CD4-positive, CD25-positive, alpha-beta regulatory T cell (primary cell): ENCODE measurements around the gene DUSP28. TPM values are rescaled to one million over a fixed set of nuclear protein-coding genes. Genes with fewer than 3 reads are reported as not detected.

Source experiments
- ATAC-seq, 2 donors: fragments of 150-1000 bp; cut with Tn5 transposase; one replicate each; pipeline ENCODE4 v1.10.0; 2021; ENCODE audit warnings: low read depth in 2 of 2, moderate number of reproducible peaks in 2 of 2, moderate library complexity in 1 of 2
- DNase-seq, 3 donors: peaks; one replicate each; pipeline versions ENCODE4 v3.0.0 to v3.0.0-alpha.2; 2012 to 2022; ENCODE audit warnings: mixed read lengths in 1 of 3
- H3K27ac ChIP-seq: one replicate; pipeline ENCODE4 v1.7.0; 2013; ENCODE audit warnings: mild to moderate bottlenecking, low read length; ENCODE audit not compliant: insufficient read depth, poor library complexity, severe bottlenecking
- H3K27me3 ChIP-seq: one replicate; pipeline ENCODE4 v1.7.0; 2013; ENCODE audit warnings: low read length; ENCODE audit not compliant: control insufficient read depth, insufficient read depth
- H3K36me3 ChIP-seq: one replicate; pipeline ENCODE4 v1.7.0; 2013; ENCODE audit warnings: mild to moderate bottlenecking, low read length, moderate library complexity; ENCODE audit not compliant: control insufficient read depth, insufficient read depth
- H3K4me1 ChIP-seq: 2 replicates; pipeline ENCODE4 v1.7.0; 2013; ENCODE audit warnings: mild to moderate bottlenecking, low read length; ENCODE audit not compliant: insufficient read depth, control insufficient read depth, poor library complexity, severe bottlenecking
- H3K4me3 ChIP-seq: one replicate; pipeline ENCODE4 v1.7.0; 2013; ENCODE audit warnings: low read depth, mild to moderate bottlenecking, low read length, moderate library complexity
- H3K9me3 ChIP-seq, 2 experiments: 1 replicate in 1 of 2; 2 replicates in 1 of 2; pipeline ENCODE4 v1.7.0; 2013; ENCODE audit warnings: low read length in 2 of 2, mild to moderate bottlenecking in 1 of 2, moderate library complexity in 1 of 2; ENCODE audit not compliant: control insufficient read depth in 2 of 2
- H3K27ac Mint-ChIP-seq, 3 donors: one replicate each; pipeline ENCODE4 v1.8.0; 2020 to 2022; ENCODE audit warnings: mild to moderate bottlenecking in 3 of 3, mixed read lengths in 3 of 3, moderate library complexity in 2 of 3
- H3K27me3 Mint-ChIP-seq: one replicate; pipeline ENCODE4 v1.8.0; 2022; ENCODE audit warnings: mild to moderate bottlenecking, mixed read lengths
- H3K36me3 Mint-ChIP-seq: one replicate; pipeline ENCODE4 v1.8.0; 2020; ENCODE audit warnings: mixed read lengths
- H3K4me1 Mint-ChIP-seq, 4 donors: one replicate each; pipeline ENCODE4 v1.8.0; 2020 to 2022; ENCODE audit warnings: mixed read lengths in 4 of 4, mild to moderate bottlenecking in 1 of 4
- H3K4me3 Mint-ChIP-seq, 4 donors: one replicate each; pipeline ENCODE4 v1.8.0; 2020 to 2022; ENCODE audit warnings: mild to moderate bottlenecking in 4 of 4, mixed read lengths in 4 of 4, moderate library complexity in 3 of 4
- H3K9me3 Mint-ChIP-seq, 7 donors: one replicate each; pipeline ENCODE4 v1.8.0; 2020 to 2022; ENCODE audit warnings: mixed read lengths in 7 of 7, mild to moderate bottlenecking in 3 of 7, moderate library complexity in 2 of 7
- polyA plus RNA-seq, 4 donors: library from polyadenylated mRNA; unstranded; fragments of 300-500 nt; fragmentation: Illumina TruSeq; gene quantifications; one replicate each; pipeline ENCODE4 v1.2.3, GENCODE V29; 2021
- total RNA-seq: library from RNA; stranded (reverse); gene quantifications from one replicate; pipeline ENCODE4 v1.2.3, GENCODE V29; 2022

The DUSP28 gene
- total and polyA plus RNA-seq, 5 donors from 2014 or later: 8.3 to 27.2 (median 17.4) TPM

GRCh38 chr2:240568678-240569522 lies 8.7 kb downstream of the DUSP28 start:
- H3K4me1 ChIP-seq: peaks cover 76% of the 10 kb centered on the region
- H3K36me3 ChIP-seq: no peaks in the 10 kb centered on the region
- ATAC-seq: peak; percentile 2 to 7
- H3K9me3 Mint-ChIP-seq: no peaks in the 10 kb centered on the region
- H3K27ac ChIP-seq: peak overlapping the region; percentile 47
- H3K27me3 Mint-ChIP-seq: peaks cover 9% of the 10 kb centered on the region
- peak overlapping the region; percentile 86 to 97 (median 89) for H3K4me3 Mint-ChIP-seq
- H3K4me1 Mint-ChIP-seq: peaks cover 0 to 65% (median 36%) of the 10 kb centered on the region in 4 donors
- DNase-seq: peak; percentile 46 to 72 (median 70)
- H3K4me3 ChIP-seq: peak overlapping the region; percentile 77
- H3K36me3 Mint-ChIP-seq: peaks cover 7% of the 10 kb centered on the region
- peak overlapping the region in 2 of 3 donors; percentile 79 to 83 for H3K27ac Mint-ChIP-seq
- no peaks in the 10 kb centered on the region for H3K27me3 ChIP-seq
- no peaks in the 10 kb centered on the region for H3K9me3 ChIP-seq

- H3K36me3 ChIP-seq: peaks cover 4% of the 10 kb centered on the region
- Mint-ChIP-seq H3K4me3 (peak overlapping the region; percentile 86 to 97 (median 89)), H3K27ac (peak overlapping the region; percentile 38 to 83 (median 79)), H3K36me3 (peaks cover 4% of the 10 kb centered on the region), H3K4me1 (peaks cover 0 to 59% (median 29%) of the 10 kb centered on the region in 4 donors), H3K9me3 (no peaks in the 10 kb centered on the region), H3K27me3 (peaks cover 9% of the 10 kb centered on the region)
- peaks cover 70% of the 10 kb centered on the region for H3K4me1 ChIP-seq
- no peak overlapping the region for H3K27ac ChIP-seq
- ATAC-seq: no peak
- H3K27me3 ChIP-seq: no peaks in the 10 kb centered on the region
- H3K9me3 ChIP-seq: no peaks in the 10 kb centered on the region
- peak overlapping the region; percentile 77 for H3K4me3 ChIP-seq
- peak in 1 of 3 donors; percentile 29 for DNase-seq
Observed at GRCh38 chr2:240569523-240569997, 9.4 kb downstream of the DUSP28 start.

GRCh38 chr2:240569998-240570530 lies 9.9 kb downstream of the DUSP28 start:
- H3K27ac Mint-ChIP-seq: peak overlapping the region in 2 of 3 donors; percentile 69 to 79
- Histone ChIP-seq H3K4me3 (peak overlapping the region; percentile 77), H3K4me1 (peaks cover 65% of the 10 kb centered on the region), H3K27ac (peak overlapping the region; percentile 47), H3K9me3 (no peaks in the 10 kb centered on the region), H3K27me3 (no peaks in the 10 kb centered on the region), H3K36me3 (peaks cover 9% of the 10 kb centered on the region)
- peaks cover 9% of the 10 kb centered on the region for H3K27me3 Mint-ChIP-seq
- peak overlapping the region; percentile 86 to 97 (median 89) for H3K4me3 Mint-ChIP-seq
- no peak for ATAC-seq
- DNase-seq: no peak
- H3K4me1 Mint-ChIP-seq: peaks cover 0 to 54% (median 24%) of the 10 kb centered on the region in 4 donors
- H3K9me3 Mint-ChIP-seq: no peaks in the 10 kb centered on the region
- H3K36me3 Mint-ChIP-seq: no peaks in the 10 kb centered on the region

GRCh38 chr2:240570531-240571313 lies 10.6 kb downstream of the DUSP28 start:
- peaks cover 16% of the 10 kb centered on the region for H3K36me3 ChIP-seq
- Mint-ChIP-seq H3K9me3 (no peaks in the 10 kb centered on the region), H3K27me3 (peaks cover 5% of the 10 kb centered on the region), H3K4me1 (peaks cover 0 to 47% (median 18%) of the 10 kb centered on the region in 4 donors), H3K27ac (peak overlapping the region in 2 of 3 donors; percentile 36 to 73), H3K36me3 (no peaks in the 10 kb centered on the region), H3K4me3 (peak overlapping the region in 3 of 4 donors; percentile 87 to 97 (median 91))
- H3K4me3 ChIP-seq: peak overlapping the region; percentile 26
- H3K27me3 ChIP-seq: no peaks in the 10 kb centered on the region
- DNase-seq (no peak), ATAC-seq (no peak)
- peaks cover 58% of the 10 kb centered on the region for H3K4me1 ChIP-seq
- peak overlapping the region; percentile 47 for H3K27ac ChIP-seq
- H3K9me3 ChIP-seq: no peaks in the 10 kb centered on the region

- Histone ChIP-seq H3K27ac (peak overlapping the region; percentile 47), H3K9me3 (no peaks in the 10 kb centered on the region)
- no peaks in the 10 kb centered on the region for H3K36me3 Mint-ChIP-seq
Observed at GRCh38 chr2:240571314-240571973, 11.3 kb downstream of the DUSP28 start.

GRCh38 chr2:240572141-240573031 lies 12.2 kb downstream of the DUSP28 start:
- Histone ChIP-seq H3K36me3 (peaks cover 28% of the 10 kb centered on the region), H3K4me3 (no peak overlapping the region), H3K27ac (no peak overlapping the region), H3K4me1 (peaks cover 41% of the 10 kb centered on the region), H3K9me3 (no peaks in the 10 kb centered on the region), H3K27me3 (no peaks in the 10 kb centered on the region)
- DNase-seq (no peak), ATAC-seq (no peak)
- H3K4me1 Mint-ChIP-seq: peaks cover 0 to 36% (median 13%) of the 10 kb centered on the region in 4 donors
- H3K4me3 Mint-ChIP-seq: peak overlapping the region in 1 of 4 donors; percentile 5
- no peaks in the 10 kb centered on the region for H3K36me3 Mint-ChIP-seq
- peak overlapping the region in 2 of 3 donors; percentile 25 to 56 for H3K27ac Mint-ChIP-seq
- no peaks in the 10 kb centered on the region for H3K27me3 Mint-ChIP-seq
- no peaks in the 10 kb centered on the region for H3K9me3 Mint-ChIP-seq

More at GRCh38 chr2:240571314-240571973, 11.3 kb downstream of the DUSP28 start:
- Mint-ChIP-seq H3K4me1 (peaks cover 0 to 42% (median 16%) of the 10 kb centered on the region in 4 donors), H3K4me3 (peak overlapping the region; percentile 69 to 97 (median 83)), H3K9me3 (no peaks in the 10 kb centered on the region), H3K27me3 (no peaks in the 10 kb centered on the region), H3K27ac (peak overlapping the region; percentile 28 to 73 (median 36))
- Histone ChIP-seq H3K4me3 (no peak overlapping the region), H3K36me3 (peaks cover 19% of the 10 kb centered on the region), H3K4me1 (peaks cover 51% of the 10 kb centered on the region), H3K27me3 (no peaks in the 10 kb centered on the region)
- no peak for DNase-seq
- ATAC-seq: no peak
